ENCODE data around the gene PRRC2B.

Gene PRRC2B

DNA sequence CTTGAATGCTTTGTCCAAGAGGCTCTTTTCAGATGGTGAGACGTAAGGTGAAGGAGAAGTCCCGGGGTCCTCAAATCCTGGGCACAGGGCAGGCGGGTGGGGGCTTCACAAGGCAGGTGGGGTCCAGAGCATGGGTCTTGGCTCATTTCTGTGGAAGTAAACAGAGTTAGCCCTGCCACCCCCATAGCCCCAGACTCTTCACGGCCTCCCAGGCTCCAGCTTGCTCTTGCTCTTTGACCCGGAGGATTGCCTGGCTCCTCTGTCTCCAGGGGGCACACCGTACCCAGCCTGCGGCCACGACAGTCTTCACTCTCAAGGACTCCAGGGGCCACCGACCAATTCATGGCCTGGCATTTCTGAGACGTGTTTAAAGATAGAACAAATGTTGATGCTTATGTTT is 80.0 kb downstream of the PRRC2B start:
- Histone ChIP-seq H3K27ac (no peak overlapping the region), H3K36me3 (peaks cover 94% of the 10 kb centered on the region), H3K27me3 (no peaks in the 10 kb centered on the region), H3K4me1 (ENCODE audit: control insufficient read depth in 1 of 2, insufficient read depth in 1 of 2, low read depth in 1 of 2, low read length in 1 of 2) (no peaks in the 10 kb centered on the region), H3K4me3 (ENCODE audit: low read depth in 1 of 2, low read length in 1 of 2) (no peak overlapping the region), H3K9me3 (no peaks in the 10 kb centered on the region)
- no peak for TF ChIP-seq CTCF (IDR thresholded peaks at IDR 0.05)

GRCh38 chr9:131474711-131475110 is 80.8 kb downstream of the PRRC2B start:
- Histone ChIP-seq H3K36me3 (peaks cover 94% of the 10 kb centered on the region), H3K27me3 (no peaks in the 10 kb centered on the region), H3K4me1 (ENCODE audit: control insufficient read depth in 1 of 2, insufficient read depth in 1 of 2, low read depth in 1 of 2, low read length in 1 of 2) (no peaks in the 10 kb centered on the region), H3K27ac (no peak overlapping the region), H3K4me3 (ENCODE audit: low read depth in 1 of 2, low read length in 1 of 2) (no peak overlapping the region), H3K9me3 (no peaks in the 10 kb centered on the region)
- no peak for TF ChIP-seq CTCF (IDR thresholded peaks at IDR 0.05)

DNA sequence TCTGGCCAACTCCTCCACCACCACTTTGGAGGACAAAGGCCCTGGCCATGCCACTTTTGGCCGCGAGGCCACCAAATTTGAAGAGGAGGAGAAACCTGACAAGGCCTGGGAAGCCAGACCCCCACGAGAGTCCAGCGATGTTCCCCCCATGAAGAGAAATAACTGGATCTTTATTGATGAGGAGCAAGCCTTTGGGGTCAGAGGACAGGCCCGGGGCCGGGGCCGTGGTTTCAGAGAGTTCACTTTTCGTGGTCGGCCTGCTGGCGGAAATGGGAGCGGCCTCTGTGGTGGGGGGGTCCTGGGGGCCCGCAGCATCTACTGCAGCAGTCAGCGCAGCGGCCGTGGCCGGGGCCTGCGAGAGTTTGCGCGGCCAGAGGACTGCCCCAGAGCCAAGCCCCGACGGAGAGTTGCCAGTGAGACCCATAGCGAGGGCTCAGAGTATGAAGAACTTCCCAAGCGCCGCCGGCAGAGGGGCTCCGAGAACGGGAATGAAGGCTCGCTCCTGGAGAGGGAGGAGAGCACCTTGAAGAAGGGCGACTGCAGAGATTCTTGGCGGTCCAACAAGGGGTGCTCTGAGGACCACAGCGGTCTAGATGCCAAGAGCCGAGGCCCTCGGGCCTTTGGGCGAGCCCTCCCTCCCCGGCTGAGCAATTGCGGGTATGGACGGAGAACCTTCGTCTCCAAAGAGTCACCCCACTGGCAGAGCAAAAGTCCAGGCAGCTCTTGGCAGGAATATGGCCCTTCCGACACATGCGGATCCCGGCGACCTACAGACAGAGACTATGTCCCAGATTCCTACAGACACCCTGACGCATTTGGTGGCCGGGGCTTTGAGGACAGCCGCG is 81.4 kb downstream of the PRRC2B start:
- Histone ChIP-seq H3K27me3 (no peaks in the 10 kb centered on the region), H3K9me3 (no peaks in the 10 kb centered on the region), H3K36me3 (peaks cover 94% of the 10 kb centered on the region), H3K4me1 (ENCODE audit: control insufficient read depth in 1 of 2, insufficient read depth in 1 of 2, low read depth in 1 of 2, low read length in 1 of 2) (no peaks in the 10 kb centered on the region), H3K4me3 (ENCODE audit: low read depth in 1 of 2, low read length in 1 of 2) (no peak overlapping the region), H3K27ac (no peak overlapping the region)
- TF ChIP-seq CTCF (IDR thresholded peaks at IDR 0.05), result no peak

DNA sequence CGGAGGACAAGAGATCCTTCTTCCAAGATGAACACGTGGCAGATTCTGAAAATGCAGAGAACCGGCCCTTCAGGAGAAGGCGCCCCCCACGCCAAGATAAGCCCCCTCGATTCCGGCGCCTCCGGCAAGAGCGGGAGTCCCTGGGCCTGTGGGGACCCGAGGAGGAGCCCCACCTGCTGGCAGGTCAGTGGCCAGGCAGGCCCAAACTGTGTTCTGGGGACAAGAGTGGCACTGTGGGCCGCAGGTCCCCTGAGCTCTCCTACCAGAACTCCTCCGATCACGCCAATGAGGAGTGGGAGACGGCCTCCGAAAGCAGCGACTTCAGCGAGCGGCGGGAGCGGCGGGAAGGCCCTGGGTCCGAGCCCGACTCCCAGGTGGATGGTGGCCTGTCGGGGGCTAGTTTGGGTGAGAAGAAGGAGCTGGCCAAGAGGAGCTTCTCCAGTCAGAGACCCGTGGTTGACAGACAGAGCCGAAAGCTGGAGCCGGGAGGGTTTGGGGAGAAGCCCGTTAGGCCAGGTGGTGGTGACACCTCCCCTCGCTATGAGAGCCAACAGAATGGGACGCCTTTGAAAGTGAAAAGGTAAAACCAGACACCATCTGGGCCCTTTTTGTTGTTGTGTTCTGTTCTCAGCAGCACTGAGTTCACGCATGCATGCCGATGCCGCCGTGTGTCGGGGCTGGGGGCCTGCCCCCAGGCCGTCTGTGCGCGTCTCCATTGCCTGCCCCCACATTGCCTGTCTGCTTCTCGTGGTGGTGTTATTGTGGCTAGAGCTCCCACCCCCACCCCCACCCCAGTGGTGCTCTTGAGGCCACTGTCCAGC is 82.3 kb downstream of the PRRC2B start:
- Histone ChIP-seq H3K4me1 (ENCODE audit: control insufficient read depth in 1 of 2, insufficient read depth in 1 of 2, low read depth in 1 of 2, low read length in 1 of 2) (no peaks in the 10 kb centered on the region), H3K4me3 (ENCODE audit: low read depth in 1 of 2, low read length in 1 of 2) (no peak overlapping the region), H3K36me3 (peaks cover 91% of the 10 kb centered on the region), H3K9me3 (no peaks in the 10 kb centered on the region), H3K27me3 (no peaks in the 10 kb centered on the region), H3K27ac (no peak overlapping the region)
- TF ChIP-seq CTCF (IDR thresholded peaks at IDR 0.05), result no peak

DNA sequence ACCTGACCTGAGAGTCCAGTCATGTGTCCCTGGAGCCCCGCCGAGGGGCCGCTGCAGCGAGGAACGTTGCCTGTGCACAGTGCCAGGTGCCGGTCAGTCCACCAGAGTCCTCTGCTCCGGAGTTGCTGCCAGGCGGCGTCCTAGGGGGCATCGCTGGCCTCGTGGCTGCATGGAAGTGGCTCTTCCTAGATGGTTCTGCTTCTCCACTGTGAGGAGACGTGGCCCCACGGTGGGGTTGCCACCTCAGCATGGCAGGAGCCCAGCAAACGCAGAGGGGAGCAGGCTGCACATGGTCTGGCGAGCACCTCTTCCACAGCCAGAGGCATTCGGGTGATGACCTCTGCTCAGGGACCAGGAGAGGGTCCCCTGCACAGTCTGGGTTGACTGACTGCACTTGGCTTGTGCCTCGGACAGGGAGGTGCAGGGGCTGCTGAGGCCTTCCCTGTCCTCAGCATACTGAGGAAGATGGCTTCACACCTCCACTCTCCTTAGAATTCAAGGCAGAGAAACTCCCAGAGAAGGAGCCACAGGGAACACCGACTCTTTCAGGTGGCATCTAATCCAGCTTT is 83.0 kb downstream of the PRRC2B start:
- TF ChIP-seq CTCF (IDR thresholded peaks at IDR 0.05), result no peak
- H3K4me1 ChIP-seq (ENCODE audit: control insufficient read depth in 1 of 2, insufficient read depth in 1 of 2, low read depth in 1 of 2, low read length in 1 of 2), result no peaks in the 10 kb centered on the region
- H3K27me3 ChIP-seq, result no peaks in the 10 kb centered on the region
- H3K9me3 ChIP-seq, result no peaks in the 10 kb centered on the region
- peaks cover 91% of the 10 kb centered on the region for H3K36me3 ChIP-seq
- no peak overlapping the region for H3K4me3 ChIP-seq (ENCODE audit: low read depth in 1 of 2, low read length in 1 of 2)
- H3K27ac ChIP-seq, result no peak overlapping the region

Data from neutrophil (primary cell).